Measurements from ENCODE around the gene IL1A. TPM values are rescaled to one million over a fixed set of nuclear protein-coding genes. Genes with fewer than 3 reads are reported as not detected.

The IL1A gene
- polyA plus RNA-seq, 1 of the 3 experiments (the other 2 are of a cell fraction): not detected

DNA sequence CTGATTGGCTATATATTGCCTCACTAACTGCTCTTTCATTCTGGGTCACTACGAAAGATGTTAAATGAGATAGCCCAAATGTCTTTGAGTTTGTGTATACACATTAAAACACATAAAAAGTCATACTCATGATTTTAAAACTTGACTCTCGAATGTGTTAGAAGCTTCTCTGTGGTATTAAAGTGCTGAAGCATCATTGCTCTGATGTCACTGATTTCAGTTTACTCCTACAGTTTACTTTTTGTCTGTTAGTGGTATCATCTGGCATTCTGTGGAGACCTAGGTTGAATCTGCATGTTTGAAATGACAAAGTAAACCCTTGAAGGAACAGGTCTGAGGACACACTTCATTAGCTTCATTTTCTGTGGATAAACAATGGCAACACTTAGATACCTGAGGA is 52.8 kb downstream of the IL1A start (continued):
- TF ChIP-seq, protein P1, sequence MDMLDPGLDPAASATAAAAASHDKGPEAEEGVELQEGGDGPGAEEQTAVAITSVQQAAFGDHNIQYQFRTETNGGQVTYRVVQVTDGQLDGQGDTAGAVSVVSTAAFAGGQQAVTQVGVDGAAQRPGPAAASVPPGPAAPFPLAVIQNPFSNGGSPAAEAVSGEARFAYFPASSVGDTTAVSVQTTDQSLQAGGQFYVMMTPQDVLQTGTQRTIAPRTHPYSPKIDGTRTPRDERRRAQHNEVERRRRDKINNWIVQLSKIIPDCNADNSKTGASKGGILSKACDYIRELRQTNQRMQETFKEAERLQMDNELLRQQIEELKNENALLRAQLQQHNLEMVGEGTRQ (IDR thresholded peaks at IDR 0.05; ENCODE audit: borderline replicate concordance, low read depth, low read length): no peak
- TF ChIP-seq MXI1 (IDR thresholded peaks at IDR 0.05; ENCODE audit: low read depth, low read length): no peak
- no peak for TF ChIP-seq YY1 (IDR thresholded peaks at IDR 0.05; ENCODE audit: low read depth)
- TF ChIP-seq, protein P2, sequence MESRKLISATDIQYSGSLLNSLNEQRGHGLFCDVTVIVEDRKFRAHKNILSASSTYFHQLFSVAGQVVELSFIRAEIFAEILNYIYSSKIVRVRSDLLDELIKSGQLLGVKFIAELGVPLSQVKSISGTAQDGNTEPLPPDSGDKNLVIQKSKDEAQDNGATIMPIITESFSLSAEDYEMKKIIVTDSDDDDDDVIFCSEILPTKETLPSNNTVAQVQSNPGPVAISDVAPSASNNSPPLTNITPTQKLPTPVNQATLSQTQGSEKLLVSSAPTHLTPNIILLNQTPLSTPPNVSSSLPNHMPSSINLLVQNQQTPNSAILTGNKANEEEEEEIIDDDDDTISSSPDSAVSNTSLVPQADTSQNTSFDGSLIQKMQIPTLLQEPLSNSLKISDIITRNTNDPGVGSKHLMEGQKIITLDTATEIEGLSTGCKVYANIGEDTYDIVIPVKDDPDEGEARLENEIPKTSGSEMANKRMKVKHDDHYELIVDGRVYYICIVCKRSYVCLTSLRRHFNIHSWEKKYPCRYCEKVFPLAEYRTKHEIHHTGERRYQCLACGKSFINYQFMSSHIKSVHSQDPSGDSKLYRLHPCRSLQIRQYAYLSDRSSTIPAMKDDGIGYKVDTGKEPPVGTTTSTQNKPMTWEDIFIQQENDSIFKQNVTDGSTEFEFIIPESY (IDR thresholded peaks at IDR 0.05; ENCODE audit: borderline replicate concordance, low read depth): no peak
- TF ChIP-seq TAF1 (IDR thresholded peaks at IDR 0.05; ENCODE audit: borderline replicate concordance, low read depth, low read length): no peak
- TF ChIP-seq GATA2 (CRISPR knock-in tag; IDR thresholded peaks at IDR 0.05): no peak

DNA sequence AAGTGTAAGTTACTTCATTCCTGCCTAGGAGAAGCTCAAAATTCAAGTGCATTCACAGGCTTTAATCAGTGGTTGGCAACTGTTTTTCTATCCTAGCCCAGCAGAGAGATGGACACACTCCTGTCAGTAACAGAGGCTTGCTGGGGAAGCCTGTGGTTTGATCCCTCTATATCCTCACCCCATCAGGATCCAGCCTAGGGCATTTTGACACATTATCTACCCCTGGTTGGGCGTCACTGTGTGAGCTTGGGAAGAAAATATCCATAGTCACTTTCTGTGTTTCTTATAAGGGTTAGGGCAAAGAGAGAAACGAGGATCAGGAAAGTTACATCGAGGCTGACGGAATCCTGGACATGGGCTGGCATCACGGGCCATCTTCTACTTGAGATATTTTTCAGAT is 53.5 kb downstream of the IL1A start:
- no peaks in the 10 kb centered on the region for H4K20me1 ChIP-seq (ENCODE audit: insufficient read depth)
- no peak overlapping the region for H3K27ac ChIP-seq (ENCODE audit: low read depth in 2 of 2, low read length in 1 of 2)
- WGBS (ENCODE audit: low lambda C conversion rate): 80% methylated on average over 5 of the region's 5 CpGs
- CTCF ChIA-PET: interaction anchor here (1.0 to 1.7 kb wide), 4 partner anchors 20 to 211 kb away, joined by 3 to 6 read pairs (median 5); no protein-coding TSS in a partner anchor
- H3K79me2 ChIP-seq (ENCODE audit: insufficient read depth): no peaks in the 10 kb centered on the region
- H3K9me2 ChIP-seq: no peaks in the 10 kb centered on the region
- H3K4me1 ChIP-seq (ENCODE audit: control insufficient read depth in 1 of 2, insufficient read depth in 2 of 2, low read depth in 1 of 2, low read length in 1 of 2): peaks cover 0 to 6% of the 10 kb centered on the region in 2 experiments; a peak in 1 of 4 replicates
- TF ChIP-seq SIN3A (IDR thresholded peaks at IDR 0.05; ENCODE audit: borderline replicate concordance, low read depth, low read length): no peak
- no peak for TF ChIP-seq CHD2 (IDR thresholded peaks at IDR 0.05; ENCODE audit: low read length, partially characterized antibody)
- TF ChIP-seq RCOR1 (IDR thresholded peaks at IDR 0.05; ENCODE audit: low read length): no peak
- no peak for TF ChIP-seq FOSL2 (IDR thresholded peaks at IDR 0.05; ENCODE audit: borderline replicate concordance, low read depth)
- TF ChIP-seq NRF1 (IDR thresholded peaks at IDR 0.05; ENCODE audit: low read depth, low read length): no peak
- no peak for TF ChIP-seq POLR2AphosphoS5 (IDR thresholded peaks at IDR 0.05; ENCODE audit: low read depth, low read length)
- TF ChIP-seq, protein P3, sequence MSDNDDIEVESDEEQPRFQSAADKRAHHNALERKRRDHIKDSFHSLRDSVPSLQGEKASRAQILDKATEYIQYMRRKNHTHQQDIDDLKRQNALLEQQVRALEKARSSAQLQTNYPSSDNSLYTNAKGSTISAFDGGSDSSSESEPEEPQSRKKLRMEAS (IDR thresholded peaks at IDR 0.05; ENCODE audit: low read depth): no peak
- no peak for TF ChIP-seq FOXM1 (IDR thresholded peaks at IDR 0.05; ENCODE audit: low read depth)
- TF ChIP-seq RAD21 (IDR thresholded peaks at IDR 0.05; ENCODE audit: low read length): no peak
- no peak for TF ChIP-seq MEF2A (IDR thresholded peaks at IDR 0.05; ENCODE audit: borderline replicate concordance, low read depth)
- TF ChIP-seq GABPA (IDR thresholded peaks at IDR 0.05; ENCODE audit: low read depth): no peak
- no peak for TF ChIP-seq TEAD4 (IDR thresholded peaks at IDR 0.05; ENCODE audit: borderline replicate concordance, insufficient read depth)
- no peaks in the 10 kb centered on the region for H3K36me3 ChIP-seq (replicated peaks in 1 of 2; ENCODE audit: control insufficient read depth in 1 of 2, insufficient read depth in 2 of 2, low read length in 1 of 2)
- no peak overlapping the region for H2AFZ ChIP-seq (ENCODE audit: low read depth)
- H3K4me2 ChIP-seq: no peak overlapping the region
- no peak overlapping the region for H3K4me3 ChIP-seq (ENCODE audit: low read depth in 2 of 2, low read length in 1 of 2)
- no peak for DNase-seq
- POLR2A ChIA-PET: no interaction called here
- no peaks in the 10 kb centered on the region for H3K9me3 ChIP-seq
- H3K27me3 ChIP-seq (ENCODE audit: insufficient read depth): no peaks in the 10 kb centered on the region
- H3F3A ChIP-seq (replicated peaks; ENCODE audit: insufficient read depth): no peaks in the 10 kb centered on the region
- no peak overlapping the region for H3K9ac ChIP-seq
